Activated CD4-positive, alpha-beta memory T cell treated with anti-CD3 and anti-CD28 coated beads, Interleukin-2, amount 10 ng/mL, durations not matched to agents 7 days and 5 days (primary cell): Measurements from ENCODE around the gene STPG3. TPM values are rescaled to one million over a fixed set of nuclear protein-coding genes. Genes with fewer than 3 reads are reported as not detected.

Experiments
- CTCF ChIA-PET: fragments of 350-600 bp; sonication (Branson Sonifier 250); formaldehyde crosslinking; loops from one replicate; lab custom pipeline; 2021; ENCODE audit warnings: antibody characterized with exemption, inconsistent platforms; lab: Charles Lee
- POLR2A ChIA-PET: fragments of 350-600 bp; sonication (Branson Sonifier 250); formaldehyde crosslinking; loops from one replicate; lab custom pipeline; 2021; ENCODE audit warnings: antibody characterized with exemption; lab: Charles Lee
- DNase-seq: peaks from one replicate; pipeline ENCODE4 v3.0.0-alpha.2; 2020
- H3K27ac Mint-ChIP-seq: one replicate; pipeline ENCODE4 v1.8.0; 2021; ENCODE audit warnings: mild to moderate bottlenecking, mixed read lengths
- H3K27me3 Mint-ChIP-seq: one replicate; pipeline ENCODE4 v1.8.0; 2021; ENCODE audit warnings: mixed read lengths
- H3K36me3 Mint-ChIP-seq: one replicate; pipeline ENCODE4 v1.8.0; 2021; ENCODE audit warnings: low read depth, mixed read lengths
- H3K4me1 Mint-ChIP-seq: one replicate; pipeline ENCODE4 v1.8.0; 2021; ENCODE audit warnings: mixed read lengths
- H3K4me3 Mint-ChIP-seq: one replicate; pipeline ENCODE4 v1.8.0; 2021; ENCODE audit warnings: mild to moderate bottlenecking, mixed read lengths
- H3K9me3 Mint-ChIP-seq: one replicate; pipeline ENCODE4 v1.8.0; 2021; ENCODE audit warnings: mixed read lengths
- total RNA-seq, 2 experiments: library from RNA; stranded (reverse); gene quantifications; one replicate each; pipeline ENCODE4 v1.2.3, GENCODE V29; 2021

STPG3 gene
- total RNA-seq, 2 experiments from 2014 or later = not detected

- no peak for DNase-seq
- no peaks in the 10 kb centered on the region for H3K9me3 Mint-ChIP-seq
- no peaks in the 10 kb centered on the region for H3K27me3 Mint-ChIP-seq
- peaks cover 3% of the 10 kb centered on the region for H3K36me3 Mint-ChIP-seq
- POLR2A ChIA-PET = interaction anchor here (1.3 to 1.6 kb wide), 2 partner anchors 16 to 26 kb away, joined by 3 to 4 read pairs; partner anchors contain the start of gene TPRN
- CTCF ChIA-PET = interaction anchor here (1.3 kb wide), 1 partner anchor 20 kb away, joined by 3 read pairs; no protein-coding TSS in a partner anchor
- H3K27ac Mint-ChIP-seq = no peak overlapping the region
- H3K4me1 Mint-ChIP-seq = peaks cover 1% of the 10 kb centered on the region
- H3K4me3 Mint-ChIP-seq = no peak overlapping the region
These were observed 34.7 kb upstream of the STPG3 start for GRCh38 chr9:137216188-137216965.

DNA sequence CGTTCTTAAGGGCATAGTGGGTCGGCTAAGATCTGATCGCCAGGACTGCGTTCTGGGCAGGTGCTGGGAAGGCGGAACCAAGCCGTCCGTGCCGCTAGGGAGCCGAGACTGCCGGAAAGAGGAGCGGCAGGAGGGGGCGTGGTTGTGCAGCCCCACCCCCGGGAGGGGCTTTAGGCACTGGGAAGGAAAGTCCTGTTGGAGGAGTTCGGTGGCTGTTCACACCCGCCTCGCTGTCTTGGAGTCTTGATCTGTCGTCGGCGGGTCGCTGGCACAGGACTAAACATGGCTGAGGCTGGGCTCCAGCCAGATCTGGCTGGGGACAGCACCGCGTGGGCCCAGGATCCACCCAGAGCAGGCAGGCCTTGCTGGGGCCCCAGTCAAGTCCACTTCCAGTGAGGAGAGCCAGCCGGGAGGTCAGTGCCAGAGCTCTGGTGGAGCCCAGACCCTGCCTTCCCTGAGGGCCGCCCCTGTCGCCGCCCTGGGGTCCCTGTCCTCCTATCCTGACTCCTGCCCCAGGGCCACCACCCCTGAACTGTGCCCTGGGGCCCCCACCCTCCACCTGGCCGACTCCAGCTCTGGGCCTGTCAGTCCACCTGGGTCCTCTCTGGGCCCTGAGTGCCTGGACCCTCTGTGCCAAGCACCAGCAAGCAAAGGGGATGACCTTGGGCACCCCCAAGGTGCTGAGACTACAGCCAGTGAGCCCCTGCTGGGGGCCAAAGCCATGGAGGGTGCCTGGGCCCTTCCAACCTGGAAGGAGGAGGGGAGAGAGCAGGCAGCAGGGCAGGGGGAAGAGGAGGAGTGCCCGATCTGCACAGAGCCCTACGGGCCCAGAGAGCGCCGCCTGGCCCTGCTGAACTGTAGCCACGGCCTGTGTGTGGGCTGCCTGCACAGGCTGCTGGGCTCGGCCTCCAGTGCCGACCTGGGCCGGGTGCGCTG, 33.5 kb upstream of the STPG3 start:
- no peaks in the 10 kb centered on the region for H3K27me3 Mint-ChIP-seq
- no peaks in the 10 kb centered on the region for H3K9me3 Mint-ChIP-seq
- CTCF ChIA-PET = interaction anchor here (1.3 kb wide), 1 partner anchor 19 kb away, joined by 3 read pairs; no protein-coding TSS in a partner anchor
- H3K27ac Mint-ChIP-seq = no peak overlapping the region
- DNase-seq = no peak
- POLR2A ChIA-PET = interaction anchor here (1.6 to 8.2 kb wide), 2 partner anchors 10 to 25 kb away, joined by 3 to 97 read pairs; partner anchors contain the start of genes NDOR1 and TMEM203
- H3K36me3 Mint-ChIP-seq = peaks cover 3% of the 10 kb centered on the region
- peaks cover 1% of the 10 kb centered on the region for H3K4me1 Mint-ChIP-seq
- H3K4me3 Mint-ChIP-seq = no peak overlapping the region

- ChIA-PET POLR2A (interaction anchor here (1.2 to 8.2 kb wide), 3 partner anchors 11 to 24 kb away, joined by 3 to 97 read pairs (median 4); partner anchors contain the start of genes NDOR1, TMEM203 and TUBB4B), CTCF (no interaction called here)
- H3K9me3 Mint-ChIP-seq = no peaks in the 10 kb centered on the region
- no peaks in the 10 kb centered on the region for H3K27me3 Mint-ChIP-seq
- no peak for DNase-seq
- H3K4me3 Mint-ChIP-seq = no peak overlapping the region
- H3K4me1 Mint-ChIP-seq = peaks cover 6% of the 10 kb centered on the region
- no peak overlapping the region for H3K27ac Mint-ChIP-seq
- no peaks in the 10 kb centered on the region for H3K36me3 Mint-ChIP-seq
These were observed 32.8 kb upstream of the STPG3 start for GRCh38 chr9:137218212-137218753.

GRCh38 chr9:137218754-137219271, 32.3 kb upstream of the STPG3 start:
- DNase-seq = no peak
- Mint-ChIP-seq H3K36me3 (no peaks in the 10 kb centered on the region), H3K9me3 (no peaks in the 10 kb centered on the region), H3K4me1 (peaks cover 6% of the 10 kb centered on the region), H3K4me3 (no peak overlapping the region), H3K27me3 (no peaks in the 10 kb centered on the region), H3K27ac (no peak overlapping the region)
- POLR2A ChIA-PET = interaction anchor here (1.2 to 8.2 kb wide), 3 partner anchors 12 to 30 kb away, joined by 3 to 97 read pairs (median 4); partner anchors contain the start of genes NDOR1, TMEM203 and TUBB4B
- CTCF ChIA-PET = interaction anchor here (0.7 kb wide), 2 partner anchors 96 to 316 kb away, joined by 5 read pairs; no protein-coding TSS in a partner anchor

DNA sequence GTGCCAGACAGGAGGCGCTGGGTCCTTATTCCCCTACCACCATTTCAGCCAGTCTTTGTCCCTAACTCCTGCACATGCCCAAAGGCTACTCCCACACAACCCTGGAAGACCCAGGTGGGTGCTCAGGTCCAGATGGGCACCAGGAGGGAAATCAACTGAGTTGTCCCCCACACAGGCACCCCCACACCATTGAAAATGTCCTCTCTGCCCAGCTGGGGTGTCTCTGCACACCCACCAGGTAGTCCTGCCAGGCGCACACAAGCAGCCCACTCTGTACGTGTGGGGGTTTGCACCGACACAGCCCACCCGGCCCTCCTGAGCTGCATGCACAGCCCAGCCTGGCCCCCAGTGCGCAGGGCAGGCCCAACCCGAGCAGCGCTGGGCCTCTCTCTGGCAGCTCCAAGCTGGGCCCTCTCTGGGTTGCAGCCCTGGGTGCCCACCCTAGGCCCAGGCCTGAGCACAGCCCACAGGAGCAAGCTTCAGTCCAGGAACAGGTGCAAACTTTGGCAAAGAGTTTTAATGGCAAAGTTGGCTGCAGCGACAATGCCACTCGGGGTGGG, 31.2 kb upstream of the STPG3 start:
- no peaks in the 10 kb centered on the region for H3K27me3 Mint-ChIP-seq
- no peak overlapping the region for H3K4me3 Mint-ChIP-seq

DNA sequence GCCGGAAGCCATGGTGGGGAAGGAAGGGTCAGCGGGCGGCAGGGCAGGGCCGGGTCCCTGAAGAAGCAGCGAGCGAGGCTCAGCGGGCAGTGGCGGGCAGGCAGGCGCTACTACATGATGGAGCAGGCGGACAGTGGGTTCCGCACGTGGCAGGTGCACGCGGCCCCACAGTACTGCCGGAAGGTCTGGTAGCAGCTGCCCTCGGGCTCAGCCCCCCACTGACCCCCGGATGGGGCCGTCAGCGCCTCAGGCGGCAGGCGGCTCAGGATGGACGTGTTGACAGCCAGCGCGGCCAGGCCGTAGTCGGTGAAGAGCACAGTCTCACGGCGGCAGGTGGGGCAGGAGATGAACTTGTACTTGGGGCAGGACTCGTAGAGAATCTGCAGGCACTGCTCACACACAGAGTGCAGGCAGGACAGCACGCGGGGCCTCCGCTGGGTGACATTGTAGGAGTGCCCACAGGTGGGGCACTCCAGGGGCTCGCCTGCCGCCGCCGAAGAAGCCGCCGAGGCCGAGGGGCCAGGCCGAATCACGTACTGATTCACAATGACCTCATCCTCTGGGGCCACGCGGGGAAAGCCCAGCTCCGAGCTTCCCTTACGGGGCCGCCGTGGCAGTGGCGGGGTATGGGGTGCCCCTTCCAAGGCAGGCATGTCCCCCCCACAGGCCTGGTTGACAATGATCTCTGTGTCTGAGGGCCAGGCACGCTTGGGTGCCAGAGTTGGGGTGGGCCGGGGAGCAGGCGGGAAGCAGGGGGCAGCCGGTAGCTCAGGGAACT, 30.6 kb upstream of the STPG3 start:
- no peaks in the 10 kb centered on the region for H3K27me3 Mint-ChIP-seq
- no peak overlapping the region for H3K27ac Mint-ChIP-seq
- peaks cover 18% of the 10 kb centered on the region for H3K4me1 Mint-ChIP-seq
- no peaks in the 10 kb centered on the region for H3K36me3 Mint-ChIP-seq
- ChIA-PET POLR2A (interaction anchor here (1.5 to 8.2 kb wide), 7 partner anchors 13 to 91 kb away, joined by 3 to 97 read pairs (median 6); partner anchors contain the start of genes NDOR1, TMEM203, TPRN and TUBB4B), CTCF (no interaction called here)
- H3K4me3 Mint-ChIP-seq = no peak overlapping the region
- H3K9me3 Mint-ChIP-seq = no peaks in the 10 kb centered on the region
- no peak for DNase-seq

More for the DNA sequence above, 31.2 kb upstream of the STPG3 start:
- Mint-ChIP-seq H3K9me3 (no peaks in the 10 kb centered on the region), H3K27ac (no peak overlapping the region), H3K4me1 (peaks cover 13% of the 10 kb centered on the region), H3K36me3 (no peaks in the 10 kb centered on the region)
- CTCF ChIA-PET = no interaction called here
- POLR2A ChIA-PET = interaction anchor here (1.5 to 8.2 kb wide), 6 partner anchors 13 to 31 kb away, joined by 3 to 97 read pairs (median 5); partner anchors contain the start of genes NDOR1, TMEM203, TPRN and TUBB4B
- no peak for DNase-seq

- DNase-seq = no peak
- no peaks in the 10 kb centered on the region for H3K9me3 Mint-ChIP-seq
- H3K36me3 Mint-ChIP-seq = no peaks in the 10 kb centered on the region
- no peaks in the 10 kb centered on the region for H3K27me3 Mint-ChIP-seq
- ChIA-PET POLR2A (interaction anchor here (1.6 to 8.2 kb wide), 5 partner anchors 14 to 91 kb away, joined by 4 to 97 read pairs (median 6); partner anchors contain the start of genes NDOR1, TMEM203, TPRN and TUBB4B), CTCF (interaction anchor here (1.6 kb wide), 1 partner anchor 44 kb away, joined by 3 read pairs; no protein-coding TSS in a partner anchor)
- no peak overlapping the region for H3K4me3 Mint-ChIP-seq
- H3K4me1 Mint-ChIP-seq = peaks cover 19% of the 10 kb centered on the region
- H3K27ac Mint-ChIP-seq = no peak overlapping the region
These were observed 30.0 kb upstream of the STPG3 start for GRCh38 chr9:137221095-137221505.

DNA sequence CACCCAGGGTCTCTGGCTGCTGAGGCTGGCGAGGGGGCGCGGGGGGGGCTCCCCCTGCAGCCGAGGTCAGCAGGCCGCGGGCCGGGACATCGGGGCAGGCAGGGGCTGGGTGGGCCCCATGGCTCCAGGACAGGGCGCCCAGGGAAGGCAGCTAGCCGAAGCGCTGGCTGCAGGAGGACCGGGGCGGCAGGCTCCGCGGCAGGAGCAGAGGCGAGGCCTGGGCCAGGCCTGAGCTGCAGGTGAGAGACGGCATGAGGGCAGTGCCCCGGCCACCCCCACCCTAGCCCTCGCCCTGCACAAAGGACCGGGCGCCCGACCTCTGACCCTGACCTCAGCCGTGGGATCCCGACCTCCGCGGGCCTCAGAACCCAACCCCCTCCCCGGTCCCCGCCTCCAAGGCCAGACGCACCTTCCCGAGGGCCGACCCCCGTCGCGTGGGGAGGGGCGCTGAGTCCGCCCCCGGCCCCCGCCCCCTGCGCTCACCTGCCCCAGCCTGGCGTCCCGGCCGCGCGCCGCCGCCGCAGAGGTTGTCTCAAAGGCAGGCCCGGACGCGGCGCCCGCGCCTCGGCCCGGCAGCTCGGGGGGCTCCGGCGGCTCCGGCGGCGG, 29.5 kb upstream of the STPG3 start:
- Mint-ChIP-seq H3K4me1 (peaks cover 22% of the 10 kb centered on the region), H3K27ac (no peak overlapping the region), H3K4me3 (no peak overlapping the region), H3K9me3 (no peaks in the 10 kb centered on the region), H3K27me3 (no peaks in the 10 kb centered on the region), H3K36me3 (no peaks in the 10 kb centered on the region)
- POLR2A ChIA-PET = interaction anchor here (1.1 to 8.2 kb wide), 10 partner anchors 14 to 135 kb away, joined by 4 to 97 read pairs (median 15); partner anchors contain the start of genes ANAPC2, MAN1B1, NDOR1 and SSNA1
- CTCF ChIA-PET = interaction anchor here (0.6 to 3.3 kb wide), 5 partner anchors 18 to 175 kb away, joined by 3 to 21 read pairs (median 6); partner anchors contain the start of gene NPDC1
- DNase-seq = no peak

GRCh38 chr9:137222190-137223077, 28.7 kb upstream of the STPG3 start, which contains the start of gene RNF208:
RNF208 (minus strand) TSS chr9:137222240; CDS start chr9:137221212, 1,028 bp downstream.
- DNase-seq = no peak

More at GRCh38 chr9:137222190-137223077, 28.7 kb upstream of the STPG3 start, which contains the start of gene RNF208:
- Mint-ChIP-seq H3K36me3 (no peaks in the 10 kb centered on the region), H3K27ac (peak within 1 kb of the TSS; percentile 42), H3K4me3 (peak within 1 kb of the TSS; percentile 74), H3K9me3 (no peaks in the 10 kb centered on the region), H3K27me3 (no peaks in the 10 kb centered on the region), H3K4me1 (peaks cover 24% of the 10 kb centered on the region)
- ChIA-PET POLR2A (interaction anchor here (0.6 to 8.2 kb wide), 14 partner anchors 7 to 496 kb away, joined by 3 to 97 read pairs (median 8); partner anchors contain the start of genes ANAPC2, DPP7, MAN1B1 and NDOR1), CTCF (interaction anchor here (0.6 to 3.3 kb wide), 12 partner anchors 15 to 176 kb away, joined by 3 to 21 read pairs (median 4); partner anchors contain the start of genes ANAPC2, NPDC1, SSNA1 and TOR4A)
